Choroid plexus epithelial cell (primary cell): ENCODE measurements around the gene NOC4L.
A peak's percentile ranks its signal among the peaks of the same experiment; 100 is the strongest.

Experiments
- DNase-seq: peaks from one replicate; pipeline ENCODE4 v3.0.0-alpha.2; 2010; ENCODE audit warnings: low read depth
- H3K4me3 ChIP-seq: 2 replicates; pipeline ENCODE4 v1.5.1; 2011; ENCODE audit warnings: low read depth, mild to moderate bottlenecking, control low read depth, low read length, moderate library complexity
- CTCF ChIP-seq: conservative IDR thresholded peaks from 2 replicates; pipeline ENCODE4 v1.5.1; 2011; ENCODE audit warnings: low read depth, mild to moderate bottlenecking, control low read depth, inconsistent platforms, low read length, moderate library complexity

Gene NOC4L

GRCh38 chr12:132167611-132168310 lies 23.5 kb downstream of the NOC4L start:
- no peak for DNase-seq
- TF ChIP-seq CTCF, result no peak
- H3K4me3 ChIP-seq, result no peak overlapping the region

GRCh38 chr12:132168311-132169031 lies 24.2 kb downstream of the NOC4L start:
- no peak for DNase-seq
- no peak for TF ChIP-seq CTCF
- H3K4me3 ChIP-seq, result no peak overlapping the region

- H3K4me3 ChIP-seq, result no peak overlapping the region
- DNase-seq, result no peak
- TF ChIP-seq CTCF, result no peak
Measured at GRCh38 chr12:132169376-132169775, 25.1 kb downstream of the NOC4L start.

GRCh38 chr12:132170094-132170636 lies 25.9 kb downstream of the NOC4L start:
- peak; percentile 17 for DNase-seq
- TF ChIP-seq CTCF, result no peak
- no peak overlapping the region for H3K4me3 ChIP-seq

- no peak for TF ChIP-seq CTCF
- DNase-seq, result no peak
- H3K4me3 ChIP-seq, result no peak overlapping the region
Measured at GRCh38 chr12:132170637-132171292, 26.5 kb downstream of the NOC4L start.

GRCh38 chr12:132171293-132171967 lies 27.2 kb downstream of the NOC4L start:
- TF ChIP-seq CTCF, result no peak
- no peak for DNase-seq
- no peak overlapping the region for H3K4me3 ChIP-seq
